Glutamatergic neuron (in vitro differentiated cells): ENCODE measurements around the gene NUSAP1. TPM values are rescaled to one million over a fixed set of nuclear protein-coding genes. Genes with fewer than 3 reads are reported as not detected.

Source experiments
- DNase-seq: peaks from one replicate; pipeline ENCODE4 v3.0.0; 2022
- H3K27ac Mint-ChIP-seq: one replicate; pipeline ENCODE4 v1.8.0; 2020; ENCODE audit warnings: mild to moderate bottlenecking, mixed read lengths, inconsistent platforms; ENCODE audit not compliant: unreplicated experiment
- H3K27me3 Mint-ChIP-seq: one replicate; pipeline ENCODE4 v1.8.0; 2020; ENCODE audit warnings: mild to moderate bottlenecking, moderate library complexity, mixed read lengths, inconsistent platforms; ENCODE audit not compliant: unreplicated experiment
- H3K36me3 Mint-ChIP-seq: one replicate; pipeline ENCODE4 v1.8.0; 2020; ENCODE audit warnings: mild to moderate bottlenecking, mixed read lengths, inconsistent platforms; ENCODE audit not compliant: unreplicated experiment
- H3K4me1 Mint-ChIP-seq: one replicate; pipeline ENCODE4 v1.8.0; 2020; ENCODE audit warnings: mild to moderate bottlenecking, low read depth, mixed read lengths, inconsistent platforms; ENCODE audit not compliant: unreplicated experiment
- H3K4me3 Mint-ChIP-seq: one replicate; pipeline ENCODE4 v1.8.0; 2020; ENCODE audit warnings: mild to moderate bottlenecking, mixed read lengths, inconsistent platforms; ENCODE audit not compliant: unreplicated experiment
- H3K9me3 Mint-ChIP-seq: one replicate; pipeline ENCODE4 v1.8.0; 2020; ENCODE audit warnings: mild to moderate bottlenecking, moderate library complexity, mixed read lengths, inconsistent platforms; ENCODE audit not compliant: unreplicated experiment
- total RNA-seq: library from RNA; stranded (reverse); fragmentation: NEBNext Ultra II Directional; extraction: Animal tissue kit (Norgen Biotek cat#: 25700); gene quantifications from one replicate; pipeline ENCODE4 v1.2.1, GENCODE V29; 2021; ENCODE audit not compliant: unreplicated experiment
- TF ChIP-seq, protein P1 (sequence below): fragments of 200-600 bp; sonication (generic); IDR thresholded peaks from one replicate; pipeline ENCODE4 v1.5.0; 2021; ENCODE audit not compliant: partially characterized antibody, unreplicated experiment

Gene NUSAP1
- total RNA-seq, 1 donor from 2014 or later, result 19.3 TPM

DNA sequence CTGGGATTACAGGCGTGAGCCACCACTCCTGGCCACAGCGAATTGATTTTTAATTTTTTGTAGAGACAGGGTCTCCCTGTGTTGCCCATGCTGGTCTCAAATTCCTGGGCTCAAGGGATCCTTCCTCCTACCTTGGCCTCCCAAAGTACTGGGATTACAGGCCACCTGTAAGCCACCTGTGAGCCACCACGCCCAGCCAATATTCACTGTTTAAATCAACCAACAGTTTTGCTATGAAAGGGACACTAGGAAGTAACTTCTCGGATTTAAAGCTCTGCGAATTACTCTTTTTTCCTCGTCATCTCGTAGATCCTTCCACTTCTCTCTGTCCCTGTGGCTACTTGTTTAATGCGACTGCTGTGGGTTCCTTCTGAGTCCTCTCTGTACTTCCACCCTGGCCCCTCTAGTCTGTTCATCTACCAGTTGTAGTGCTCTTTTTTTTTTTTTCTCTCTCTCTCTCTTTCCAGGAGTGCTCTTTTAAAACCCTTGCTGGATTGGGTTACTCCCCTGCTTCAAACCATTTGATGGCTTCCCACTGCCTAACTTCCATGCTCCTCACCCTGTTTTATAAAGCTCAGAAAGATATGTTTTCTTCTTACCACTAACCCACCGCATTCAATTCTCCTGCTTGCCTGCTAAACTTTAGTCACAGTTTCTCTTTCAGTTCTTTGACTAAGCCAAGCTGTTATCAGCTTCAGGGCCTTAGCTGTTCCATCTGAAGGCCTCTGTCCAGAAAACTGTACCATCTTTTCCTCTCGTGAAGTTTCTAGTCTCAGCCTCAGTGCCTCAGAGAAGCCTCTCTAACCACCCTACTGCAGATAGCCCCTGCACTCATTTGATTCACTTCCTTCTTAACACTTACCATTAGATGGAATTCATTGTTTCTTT lies 96.6 kb downstream of the NUSAP1 start:
- Mint-ChIP-seq H3K27me3 (no peaks in the 10 kb centered on the region), H3K9me3 (peaks cover 4% of the 10 kb centered on the region), H3K4me3 (no peak overlapping the region), H3K36me3 (no peaks in the 10 kb centered on the region), H3K27ac (no peak overlapping the region), H3K4me1 (peaks cover 2% of the 10 kb centered on the region)
- TF ChIP-seq, protein P1, sequence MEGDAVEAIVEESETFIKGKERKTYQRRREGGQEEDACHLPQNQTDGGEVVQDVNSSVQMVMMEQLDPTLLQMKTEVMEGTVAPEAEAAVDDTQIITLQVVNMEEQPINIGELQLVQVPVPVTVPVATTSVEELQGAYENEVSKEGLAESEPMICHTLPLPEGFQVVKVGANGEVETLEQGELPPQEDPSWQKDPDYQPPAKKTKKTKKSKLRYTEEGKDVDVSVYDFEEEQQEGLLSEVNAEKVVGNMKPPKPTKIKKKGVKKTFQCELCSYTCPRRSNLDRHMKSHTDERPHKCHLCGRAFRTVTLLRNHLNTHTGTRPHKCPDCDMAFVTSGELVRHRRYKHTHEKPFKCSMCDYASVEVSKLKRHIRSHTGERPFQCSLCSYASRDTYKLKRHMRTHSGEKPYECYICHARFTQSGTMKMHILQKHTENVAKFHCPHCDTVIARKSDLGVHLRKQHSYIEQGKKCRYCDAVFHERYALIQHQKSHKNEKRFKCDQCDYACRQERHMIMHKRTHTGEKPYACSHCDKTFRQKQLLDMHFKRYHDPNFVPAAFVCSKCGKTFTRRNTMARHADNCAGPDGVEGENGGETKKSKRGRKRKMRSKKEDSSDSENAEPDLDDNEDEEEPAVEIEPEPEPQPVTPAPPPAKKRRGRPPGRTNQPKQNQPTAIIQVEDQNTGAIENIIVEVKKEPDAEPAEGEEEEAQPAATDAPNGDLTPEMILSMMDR, result no peak
- DNase-seq, result no peak

Other genes starting within 250 kb of the NUSAP1 start
- 20.4 TPM for gene INO80, start 216.6 kb upstream of the NUSAP1 start, total RNA-seq
- not detected for gene EXD1, start 102.1 kb upstream of the NUSAP1 start, total RNA-seq
- gene CHP1, start 101.6 kb upstream of the NUSAP1 start, total RNA-seq, result 65.6 TPM
- gene OIP5, start 290 bp upstream of the NUSAP1 start, total RNA-seq, result 1.5 TPM
- gene NDUFAF1, start 69.6 kb downstream of the NUSAP1 start, total RNA-seq, result 20.7 TPM
- gene RTF1, start 84.2 kb downstream of the NUSAP1 start, total RNA-seq, result 66.4 TPM
- gene ITPKA, start 161.0 kb downstream of the NUSAP1 start, total RNA-seq, result 1.1 TPM
- 3.2 TPM for gene LTK, start 180.9 kb downstream of the NUSAP1 start, total RNA-seq
- 48.9 TPM for gene RPAP1, start 211.4 kb downstream of the NUSAP1 start, total RNA-seq
- gene TYRO3, start 226.3 kb downstream of the NUSAP1 start, total RNA-seq, result 5.1 TPM